Islet precursor cell (in vitro differentiated cells): ENCODE data around the gene TESMIN.

Experiments used
- DNase-seq: peaks from one replicate; pipeline ENCODE4 v3.0.0-alpha.2; 2018

TESMIN gene

GRCh38 chr11:68707527-68707926 lies 43.8 kb downstream of the TESMIN start:
- no peak for DNase-seq

- no peak for DNase-seq
Measured at GRCh38 chr11:68704887-68705286, 46.4 kb downstream of the TESMIN start.

GRCh38 chr11:68698993-68699392 lies 52.3 kb downstream of the TESMIN start:
- DNase-seq = no peak

GRCh38 chr11:68695531-68695930 lies 55.8 kb downstream of the TESMIN start:
- peak; percentile 21 for DNase-seq

GRCh38 chr11:68694431-68695297 lies 56.7 kb downstream of the TESMIN start:
- no peak for DNase-seq

GRCh38 chr11:68693484-68693882 lies 57.8 kb downstream of the TESMIN start:
- peak; percentile 36 for DNase-seq

- peak; percentile 35 for DNase-seq
Measured at GRCh38 chr11:68692871-68693483, 58.3 kb downstream of the TESMIN start.

- DNase-seq = peak; percentile 25
Measured at GRCh38 chr11:68692115-68692514, 59.2 kb downstream of the TESMIN start.

- DNase-seq = peak; percentile 43
Measured at GRCh38 chr11:68691402-68691784, 59.9 kb downstream of the TESMIN start.

- peak; percentile 40 for DNase-seq
Measured at GRCh38 chr11:68690671-68691401, 60.5 kb downstream of the TESMIN start.

- peak; percentile 49 for DNase-seq
Measured at GRCh38 chr11:68689737-68690625, 61.3 kb downstream of the TESMIN start.

- peak; percentile 48 for DNase-seq
Measured at GRCh38 chr11:68688881-68689280, 62.4 kb downstream of the TESMIN start.

- DNase-seq = no peak
Measured at GRCh38 chr11:68687986-68688385, 63.3 kb downstream of the TESMIN start.

GRCh38 chr11:68687311-68687710 lies 64.0 kb downstream of the TESMIN start:
- DNase-seq = peak; percentile 43

GRCh38 chr11:68686486-68686885 lies 64.8 kb downstream of the TESMIN start:
- DNase-seq = no peak

GRCh38 chr11:68685656-68686380 lies 65.5 kb downstream of the TESMIN start:
- DNase-seq = peak; percentile 47

- peak; percentile 59 for DNase-seq
Measured at GRCh38 chr11:68684385-68685356, 66.6 kb downstream of the TESMIN start, which contains the start of gene GAL. Gene GAL (plus strand): TSS chr11:68684544. CDS start chr11:68684924, 380 bp downstream.

GRCh38 chr11:68683536-68684384 lies 67.6 kb downstream of the TESMIN start:
- DNase-seq = peak; percentile 52

GRCh38 chr11:68683121-68683520 lies 68.2 kb downstream of the TESMIN start:
- DNase-seq = no peak
